GM18507 (cell line): ENCODE data around the gene KLHL29.

Experiments used
- DNase-seq: peaks from one replicate; pipeline ENCODE4 v3.0.0; 2011; ENCODE audit warnings: low read depth; ENCODE audit not compliant: insufficient read length; ENCODE audit errors: extremely low spot score
- FAIRE-seq: peaks from 2 replicates; lab custom pipeline; 2011; peaks lifted over from hg19 to GRCh38; lab: Jason Lieb, UNC

KLHL29 gene

GRCh38 chr2:23591111-23591510 lies 206.1 kb downstream of the KLHL29 start:
- DNase-seq (no peak), FAIRE-seq (no peak)

- FAIRE-seq (no peak), DNase-seq (no peak)
Observed at GRCh38 chr2:23592061-23592685, 207.2 kb downstream of the KLHL29 start.

- DNase-seq, result no peak
- FAIRE-seq, result no peak
Observed at GRCh38 chr2:23592898-23593751, 208.1 kb downstream of the KLHL29 start.

- FAIRE-seq (no peak), DNase-seq (no peak)
Observed at GRCh38 chr2:23593752-23594459, 208.9 kb downstream of the KLHL29 start.

GRCh38 chr2:23594460-23594825 lies 209.5 kb downstream of the KLHL29 start:
- FAIRE-seq (no peak), DNase-seq (no peak)

GRCh38 chr2:23595021-23595420 lies 210.0 kb downstream of the KLHL29 start:
- no peak for FAIRE-seq
- DNase-seq, result no peak

- DNase-seq (no peak), FAIRE-seq (no peak)
Observed at GRCh38 chr2:23595601-23596251, 210.7 kb downstream of the KLHL29 start.

GRCh38 chr2:23596316-23596885 lies 211.4 kb downstream of the KLHL29 start:
- no peak for DNase-seq
- FAIRE-seq, result no peak

- FAIRE-seq (no peak), DNase-seq (no peak)
Observed at GRCh38 chr2:23597687-23598086, 212.7 kb downstream of the KLHL29 start.

GRCh38 chr2:23599006-23599405 lies 214.0 kb downstream of the KLHL29 start:
- no peak for DNase-seq
- no peak for FAIRE-seq

GRCh38 chr2:23599667-23600066 lies 214.7 kb downstream of the KLHL29 start:
- DNase-seq, result no peak
- no peak for FAIRE-seq

- DNase-seq, result no peak
- FAIRE-seq, result no peak
Observed at GRCh38 chr2:23600346-23600745, 215.4 kb downstream of the KLHL29 start.

GRCh38 chr2:23601301-23601965 lies 216.5 kb downstream of the KLHL29 start:
- FAIRE-seq, result no peak

GRCh38 chr2:23602116-23602515 lies 217.1 kb downstream of the KLHL29 start:
- no peak for FAIRE-seq
- no peak for DNase-seq

More at GRCh38 chr2:23601301-23601965, 216.5 kb downstream of the KLHL29 start:
- no peak for DNase-seq

- DNase-seq, result no peak
- FAIRE-seq, result no peak
Observed at GRCh38 chr2:23603156-23603555, 218.2 kb downstream of the KLHL29 start.

- FAIRE-seq, result no peak
- no peak for DNase-seq
Observed at GRCh38 chr2:23603581-23603980, 218.6 kb downstream of the KLHL29 start.

GRCh38 chr2:23604731-23605130 lies 219.8 kb downstream of the KLHL29 start:
- no peak for DNase-seq
- no peak for FAIRE-seq

GRCh38 chr2:23605236-23605635 lies 220.3 kb downstream of the KLHL29 start:
- DNase-seq (no peak), FAIRE-seq (no peak)

- no peak for DNase-seq
- FAIRE-seq, result no peak
Observed at GRCh38 chr2:23606196-23606595, 221.2 kb downstream of the KLHL29 start.
